HepG2 (cell line): ENCODE data around the gene PHYHIPL. TPM values are rescaled to one million over a fixed set of nuclear protein-coding genes. Genes with fewer than 3 reads are reported as not detected.

Experiments used
- ADNP ChIP-seq: sonication (generic); formaldehyde crosslinking; IDR thresholded peaks from 2 replicates; pipeline ENCODE4 v1.4.0; 2020; ENCODE audit warnings: missing genetic modification reagents
- AGO2 ChIP-seq: fragments of 200-400 bp; formaldehyde crosslinking; optimal IDR thresholded peaks from 2 replicates; pipeline ENCODE3; 2017; ENCODE audit warnings: mild to moderate bottlenecking, low read depth, low read length, moderate library complexity
- BRCA1 ChIP-seq: sonication (generic); formaldehyde crosslinking; IDR thresholded peaks from 2 replicates; pipeline ENCODE4 v1.4.0; 2020; ENCODE audit warnings: missing genetic modification reagents
- ERF ChIP-seq: IDR thresholded peaks from 2 replicates; pipeline ENCODE4 v1.6.1; 2018; ENCODE audit warnings: missing biosample characterization, missing genetic modification reagents
- FOXA1 ChIP-seq, 2 experiments: fragments of 450-650 bp in 1 of 2; sonication (generic) in 1 of 2; formaldehyde crosslinking in 1 of 2; IDR thresholded peaks; 2 replicates each; pipeline versions ENCODE4 v1.4.0 to v1.6.1; 2016 to 2020; ENCODE audit warnings: missing genetic modification reagents in 1 of 2
- GZF1 ChIP-seq: sonication (generic); formaldehyde crosslinking; IDR thresholded peaks from 2 replicates; pipeline ENCODE4 v1.5.1; 2020; ENCODE audit warnings: mild to moderate bottlenecking, missing genetic modification reagents
- MEIS1 ChIP-seq: sonication (generic); formaldehyde crosslinking; IDR thresholded peaks from 2 replicates; pipeline ENCODE4 v1.9.0; 2021; ENCODE audit warnings: mild to moderate bottlenecking, missing genetic modification reagents, moderate library complexity, borderline replicate concordance
- PHB2 ChIP-seq: fragments of 450-650 bp; IDR thresholded peaks from 2 replicates; pipeline ENCODE4 v1.6.1; 2018; ENCODE audit not compliant: partially characterized antibody
- PHF8 ChIP-seq: sonication (generic); formaldehyde crosslinking; IDR thresholded peaks from 2 replicates; pipeline ENCODE4 v1.5.0; 2020; ENCODE audit warnings: missing genetic modification reagents
- PREB ChIP-seq: sonication (generic); formaldehyde crosslinking; IDR thresholded peaks from 2 replicates; pipeline ENCODE4 v1.4.0; 2020; ENCODE audit warnings: missing genetic modification reagents
- PRPF4 ChIP-seq: fragments of 200-400 bp; formaldehyde crosslinking; IDR thresholded peaks from 2 replicates; pipeline ENCODE4 v1.6.1; 2016; ENCODE audit warnings: low read length, low read depth; ENCODE audit not compliant: poor library complexity, severe bottlenecking
- SNAPC4 ChIP-seq: sonication (generic); formaldehyde crosslinking; IDR thresholded peaks from 2 replicates; pipeline ENCODE4 v1.4.0; 2020; ENCODE audit warnings: mild to moderate bottlenecking, missing genetic modification reagents
- TSC22D2 ChIP-seq: sonication (generic); formaldehyde crosslinking; IDR thresholded peaks from 2 replicates; pipeline ENCODE4 v1.5.1; 2020; ENCODE audit warnings: missing genetic modification reagents, mild to moderate bottlenecking, borderline replicate concordance
- ZMYM4 ChIP-seq: sonication (generic); formaldehyde crosslinking; IDR thresholded peaks from 2 replicates; pipeline ENCODE4 v1.8.1; 2023; ENCODE audit warnings: mild to moderate bottlenecking, missing genetic modification reagents
- ZNF280B ChIP-seq: sonication (generic); formaldehyde crosslinking; IDR thresholded peaks from 2 replicates; pipeline ENCODE4 v1.5.0; 2020; ENCODE audit warnings: missing genetic modification reagents, mild to moderate bottlenecking, borderline replicate concordance
- ZNF687 ChIP-seq: sonication (generic); formaldehyde crosslinking; IDR thresholded peaks from 2 replicates; pipeline ENCODE4 v1.5.1; 2020; ENCODE audit warnings: mild to moderate bottlenecking, missing genetic modification reagents, moderate library complexity
- polyA plus RNA-seq, 8 experiments: library from polyadenylated mRNA; depleted of rRNA in 3 of 8; stranded (reverse) in 7 of 8; unstranded in 1 of 8; fragments of >200 nt; fragmentation: Illumina TruSeq in 4 of 8; extraction: Trizol in 4 of 8; gene quantifications; 2 replicates each; pipeline versions ENCODE4 v1.2.1 to v1.2.3, GENCODE V29; 2011 to 2016; ENCODE audit warnings: low read depth in 4 of 8, missing spikeins in 1 of 8, mixed read lengths in 1 of 8; ENCODE audit not compliant: insufficient read depth in 1 of 8
- total RNA-seq, 5 experiments: library from RNA; depleted of rRNA; stranded (reverse); fragments of >200 nt; fragmentation: Illumina TruSeq; extraction: Trizol; gene quantifications; 2 replicates each; pipeline ENCODE4 v1.2.3, GENCODE V29; 2016; ENCODE audit warnings: low read depth in 1 of 5

The PHYHIPL gene
- total and polyA plus RNA-seq, 2 of the 13 experiments (the other 11 are each of a cell fraction or from before 2014, with no cell fraction given), result 40.6 to 78.5 TPM

GRCh38 chr10:59177031-59177797, 771 bp downstream of the PHYHIPL start (continued):
- TF ChIP-seq MEIS1, result 0 out of 2 replicates have a peak, but pooled peaks have one; percentile 77
- TF ChIP-seq PHF8, result peak; percentile 54; the same call in 1 of the 2 replicates
- peak; percentile 85 for TF ChIP-seq ZMYM4
- peak; percentile 21; the same call in 1 of the 2 replicates for TF ChIP-seq ZNF280B
- TF ChIP-seq GZF1 (CRISPR knock-in tag), result peak; percentile 21; the same call in 1 of the 2 replicates
- TF ChIP-seq ERF (CRISPR knock-in tag), result 0 out of 2 replicates have a peak, but pooled peaks have one; percentile 62
- TF ChIP-seq TSC22D2 (CRISPR knock-in tag), result 0 out of 2 replicates have a peak, but pooled peaks have one; percentile 75
- TF ChIP-seq FOXA1 (IDR thresholded peaks at IDR 0.05), result no peak
- TF ChIP-seq FOXA1 (CRISPR knock-in tag; IDR thresholded peaks at IDR 0.05), result 0 out of 2 replicates have a peak, but pooled peaks have one; percentile 7
- TF ChIP-seq PHB2, result no peak
- TF ChIP-seq AGO2, result peak; percentile 99
- TF ChIP-seq SNAPC4 (CRISPR knock-in tag), result peak; percentile 73; the same call in 1 of the 2 replicates
- peak; percentile 73 for TF ChIP-seq ZNF687 (CRISPR knock-in tag)
- TF ChIP-seq ADNP, result no peak
- TF ChIP-seq PRPF4, result no peak
- 0 out of 2 replicates have a peak, but pooled peaks have one; percentile 38 for TF ChIP-seq BRCA1 (CRISPR knock-in tag)
- TF ChIP-seq PREB (CRISPR knock-in tag), result no peak
